ENCODE data around the gene GSX1. TPM values are rescaled to one million over a fixed set of nuclear protein-coding genes. Genes with fewer than 3 reads are reported as not detected.

The GSX1 gene
- total and polyA plus RNA-seq, 2 donors (not counting 3 experiments of a cell fraction or from before 2014, with no cell fraction given) = not detected

- H3K27me3 ChIP-seq (ENCODE audit: control insufficient read depth in 2 of 2, insufficient read depth in 2 of 2, low read length in 2 of 2) = peaks cover 79 to 90% of the 10 kb centered on the region in 2 experiments
Observed at GRCh38 chr13:27791901-27792392, 336 bp upstream of the GSX1 start.

More at GRCh38 chr13:27791901-27792392, 336 bp upstream of the GSX1 start:
- Histone ChIP-seq H3K4me1 (ENCODE audit: control insufficient read depth, extremely low read depth, insufficient read depth, low read length) (no peaks in the 10 kb centered on the region), H3K36me3 (ENCODE audit: control insufficient read depth in 2 of 2, extremely low read depth in 1 of 2, insufficient read depth in 2 of 2, low read length in 2 of 2) (no peaks in the 10 kb centered on the region), H2AFZ (ENCODE audit: low read depth, low read length) (no peak overlapping the region), H3K27ac (ENCODE audit: insufficient read depth, low read depth, low read length) (no peak overlapping the region), H3K9me1 (replicated peaks; ENCODE audit: control insufficient read depth, extremely low read depth, insufficient read depth, low read length) (no peaks in the 10 kb centered on the region), H3K9me3 (replicated peaks; ENCODE audit: control insufficient read depth, insufficient read depth, low read length) (no peaks in the 10 kb centered on the region), H4K20me1 (replicated peaks; ENCODE audit: control insufficient read depth, extremely low read depth, insufficient read depth, low read length) (no peaks in the 10 kb centered on the region), H3K4me3 (replicated peaks in 1 of 3; ENCODE audit: insufficient read depth in 1 of 3, low read depth in 1 of 3, low read length in 3 of 3) (no peak overlapping the region), H3K9ac (replicated peaks; ENCODE audit: extremely low read depth, insufficient read depth, low read length) (no peak overlapping the region), H3K79me2 (ENCODE audit: control insufficient read depth, insufficient read depth, low read length) (no peaks in the 10 kb centered on the region), H3K4me2 (ENCODE audit: insufficient read depth, low read length) (no peak overlapping the region)
- BruUV-seq (replicated peaks) = no TSS peak
- dilution Hi-C loops (cut with MboI; ENCODE audit: extremely low pct_ligation_motif_present, low sequenced_read_pairs) (no loop called here), intact Hi-C loops (cut with micrococcal nuclease) (loop anchor here (10.0 kb wide), 1 partner anchor 167 kb away; the partner anchor contains the start of genes LNX2 and POLR1D)
- POLR2A ChIA-PET = no interaction called here
- DNase-seq (ENCODE audit: low read depth, low spot score) (no peak), FAIRE-seq (no peak)
- CTCF ChIA-PET = no interaction called here
- TF ChIP-seq POLR2AphosphoS5 (IDR thresholded peaks at IDR 0.05; ENCODE audit: insufficient read depth, low read depth, low read length) (no peak), CTCF (IDR thresholded peaks at IDR 0.05; ENCODE audit: extremely low read depth in 1 of 2, insufficient read depth in 1 of 2, low read depth in 1 of 2, low read length in 2 of 2) (no peak), EZH2 (IDR thresholded peaks at IDR 0.05; ENCODE audit: borderline replicate concordance, low read depth, low read length, severe bottlenecking) (no peak), MYC (IDR thresholded peaks at IDR 0.05; ENCODE audit: low read depth, low read length) (no peak), POLR2A (IDR thresholded peaks at IDR 0.05; ENCODE audit: low read depth, low read length) (no peak), JUN (IDR thresholded peaks at IDR 0.05; ENCODE audit: borderline replicate concordance, insufficient read depth, insufficient read length, low read depth) (no peak), GATA2 (IDR thresholded peaks at IDR 0.05; ENCODE audit: insufficient read depth, insufficient read length, low read depth, low read length) (no peak), FOS (IDR thresholded peaks at IDR 0.05; ENCODE audit: borderline replicate concordance, insufficient read depth, low read length) (no peak)

All from endothelial cell of umbilical vein (primary cell).